Daoy (cell line): ENCODE results near the gene APOBEC3B. TPM values are rescaled to one million over a fixed set of nuclear protein-coding genes. Genes with fewer than 3 reads are reported as not detected.
"Not testable (repeated sequence)": the region's sequence is repeated elsewhere in the genome, so short reads cannot be mapped to it uniquely, and the experiment has no call there.

Experiments
- DNase-seq: peaks from one replicate; pipeline ENCODE4 v3.0.0-alpha.2; 2015; ENCODE audit warnings: low read depth
- total RNA-seq: library from RNA; depleted of rRNA; stranded (reverse); fragments of >200 nt; shearing (Covaris generic); gene quantifications from 2 replicates; pipeline ENCODE4 v1.2.3, GENCODE V29; 2014

APOBEC3B gene
- total RNA-seq, 1 experiment from 2014 or later, result 5.1 TPM

GRCh38 chr22:38967451-38968450 lies 14.4 kb upstream of the APOBEC3B start:
- DNase-seq, result no peak

GRCh38 chr22:38968801-38969200 lies 13.3 kb upstream of the APOBEC3B start:
- DNase-seq, result no peak

DNA sequence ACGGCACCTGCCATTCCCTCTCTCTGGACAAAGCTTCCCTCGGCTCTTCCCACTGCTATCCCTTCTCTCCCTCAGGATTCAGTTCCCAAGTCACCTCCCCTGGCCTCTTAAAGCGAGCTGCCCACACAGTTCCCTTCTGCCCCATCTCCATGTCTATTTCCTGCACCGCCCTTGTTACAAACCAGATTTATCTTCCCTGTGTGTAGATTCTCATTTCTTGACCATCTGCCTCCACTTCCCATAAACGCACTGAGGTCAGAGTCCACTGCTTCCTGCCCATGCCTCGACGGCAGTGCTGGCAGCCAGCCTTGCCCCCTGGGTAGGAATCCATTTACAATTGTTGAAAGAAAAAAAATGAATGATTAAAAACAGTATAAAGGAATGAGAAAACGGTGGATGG lies 11.6 kb upstream of the APOBEC3B start:
- DNase-seq, result no peak

DNA sequence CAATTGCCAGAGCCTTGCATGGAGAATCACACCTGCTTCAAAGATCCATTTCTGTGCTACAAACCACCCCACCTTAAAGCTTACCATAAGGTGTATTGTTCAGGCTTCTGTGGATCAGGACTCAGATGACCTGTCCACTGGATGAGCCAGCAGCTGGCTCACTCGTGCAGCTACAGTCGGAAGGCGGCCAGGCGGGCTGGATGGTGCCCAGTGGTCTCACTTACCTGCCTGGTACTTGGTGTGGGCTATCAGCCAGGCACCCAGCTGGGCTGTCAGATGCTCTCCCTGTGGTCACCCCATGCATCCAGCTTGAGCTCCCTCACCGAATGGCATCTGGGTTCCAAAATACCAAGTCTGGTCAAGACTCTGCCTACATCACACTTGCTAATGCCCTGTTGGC lies 10.9 kb upstream of the APOBEC3B start:
- no peak for DNase-seq

DNA sequence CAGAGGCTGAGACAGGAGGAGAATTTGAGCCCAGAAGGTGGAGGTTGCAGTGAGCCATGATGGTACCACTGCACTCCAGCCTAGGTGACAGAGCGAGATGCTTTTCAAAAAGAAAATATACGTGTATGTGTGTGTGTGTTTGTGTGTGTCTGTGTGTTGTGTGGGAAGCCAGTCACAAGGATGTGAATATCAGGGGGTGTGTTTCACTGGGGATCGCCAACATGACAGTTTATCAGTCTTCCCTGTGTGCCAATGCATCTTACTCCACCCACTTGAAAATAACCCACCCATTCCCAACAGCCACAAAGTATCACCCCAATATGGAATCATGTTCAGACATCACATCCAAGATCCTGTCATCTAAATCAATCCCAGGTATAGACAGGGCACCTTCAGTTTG lies 10.4 kb upstream of the APOBEC3B start:
- no peak for DNase-seq

GRCh38 chr22:38972558-38972957 lies 9.6 kb upstream of the APOBEC3B start:
- DNase-seq, result no peak

GRCh38 chr22:38973289-38974169 lies 8.6 kb upstream of the APOBEC3B start:
- DNase-seq, result peak; percentile 38

DNA sequence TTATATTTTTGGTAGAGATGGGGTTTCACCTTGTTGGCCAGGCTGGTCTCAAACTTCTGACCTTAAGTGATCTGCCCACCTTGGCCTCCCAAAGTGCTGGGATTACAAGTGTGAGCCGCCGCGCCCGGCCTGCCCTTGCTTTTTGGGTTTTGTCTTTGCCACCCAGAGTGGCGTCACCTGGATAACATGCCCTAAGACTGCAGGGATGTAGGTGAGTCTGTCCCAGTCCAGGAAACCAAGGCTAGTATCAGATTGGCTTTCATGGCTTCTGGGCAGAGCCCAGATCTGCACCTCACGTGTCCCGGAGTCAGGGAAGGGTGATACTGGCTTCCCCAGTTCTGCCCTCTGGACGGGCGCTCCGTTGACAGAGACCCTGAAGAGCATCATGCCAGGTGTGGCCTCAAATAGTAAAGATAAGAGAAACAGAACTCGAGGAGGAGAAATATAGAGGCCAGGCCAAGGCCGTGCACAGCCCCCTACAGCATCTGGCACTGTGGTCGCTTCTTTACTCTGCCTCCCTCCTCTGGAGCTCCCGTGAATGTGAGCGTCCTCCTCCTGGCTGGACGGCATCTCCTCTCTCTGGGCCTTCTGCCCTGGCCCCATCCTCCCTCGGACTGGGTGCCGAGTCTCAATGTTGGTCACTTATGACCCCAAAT lies 7.8 kb upstream of the APOBEC3B start:
- DNase-seq, result no peak

DNA sequence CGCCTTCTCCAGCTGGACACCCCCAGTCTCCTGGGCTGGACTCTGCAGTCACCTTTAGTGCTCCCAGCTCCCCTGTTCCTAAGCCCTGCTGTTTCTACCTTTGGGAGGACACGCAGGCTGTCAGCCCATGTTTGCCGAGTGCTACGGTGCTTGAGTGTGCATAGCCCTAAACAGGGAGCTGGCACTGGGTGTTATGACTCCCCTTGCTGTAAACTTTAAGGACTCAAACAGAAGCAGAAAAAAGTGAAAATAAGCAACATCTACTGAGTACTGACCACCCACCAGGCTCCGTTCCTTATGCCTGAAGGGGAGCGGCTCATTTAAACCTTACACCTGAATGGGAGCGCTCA lies 7.3 kb upstream of the APOBEC3B start:
- no peak for DNase-seq

- not testable (repeated sequence) for DNase-seq
Measured at GRCh38 chr22:38977289-38977688, 4.9 kb upstream of the APOBEC3B start.

DNA sequence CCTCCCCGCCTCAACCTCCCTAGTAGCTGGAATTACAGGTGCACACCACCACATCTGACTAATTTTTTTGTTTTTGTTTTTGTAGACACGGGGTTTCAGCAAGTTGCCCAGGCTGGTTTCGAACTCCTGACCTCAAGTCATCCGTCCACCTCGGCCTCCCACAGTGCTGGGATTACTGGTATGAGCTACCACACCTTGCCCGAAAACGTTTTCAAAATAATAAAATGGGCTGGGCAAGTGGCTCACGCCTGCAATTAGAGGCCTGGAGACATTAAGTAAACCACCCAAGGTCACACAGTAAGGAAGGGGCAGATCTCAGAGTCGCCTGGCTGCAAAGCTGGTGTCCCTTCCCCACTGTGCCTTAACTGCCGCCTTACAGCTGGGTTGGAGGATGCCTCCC lies 1.6 kb upstream of the APOBEC3B start:
- DNase-seq, result not testable (repeated sequence)

DNA sequence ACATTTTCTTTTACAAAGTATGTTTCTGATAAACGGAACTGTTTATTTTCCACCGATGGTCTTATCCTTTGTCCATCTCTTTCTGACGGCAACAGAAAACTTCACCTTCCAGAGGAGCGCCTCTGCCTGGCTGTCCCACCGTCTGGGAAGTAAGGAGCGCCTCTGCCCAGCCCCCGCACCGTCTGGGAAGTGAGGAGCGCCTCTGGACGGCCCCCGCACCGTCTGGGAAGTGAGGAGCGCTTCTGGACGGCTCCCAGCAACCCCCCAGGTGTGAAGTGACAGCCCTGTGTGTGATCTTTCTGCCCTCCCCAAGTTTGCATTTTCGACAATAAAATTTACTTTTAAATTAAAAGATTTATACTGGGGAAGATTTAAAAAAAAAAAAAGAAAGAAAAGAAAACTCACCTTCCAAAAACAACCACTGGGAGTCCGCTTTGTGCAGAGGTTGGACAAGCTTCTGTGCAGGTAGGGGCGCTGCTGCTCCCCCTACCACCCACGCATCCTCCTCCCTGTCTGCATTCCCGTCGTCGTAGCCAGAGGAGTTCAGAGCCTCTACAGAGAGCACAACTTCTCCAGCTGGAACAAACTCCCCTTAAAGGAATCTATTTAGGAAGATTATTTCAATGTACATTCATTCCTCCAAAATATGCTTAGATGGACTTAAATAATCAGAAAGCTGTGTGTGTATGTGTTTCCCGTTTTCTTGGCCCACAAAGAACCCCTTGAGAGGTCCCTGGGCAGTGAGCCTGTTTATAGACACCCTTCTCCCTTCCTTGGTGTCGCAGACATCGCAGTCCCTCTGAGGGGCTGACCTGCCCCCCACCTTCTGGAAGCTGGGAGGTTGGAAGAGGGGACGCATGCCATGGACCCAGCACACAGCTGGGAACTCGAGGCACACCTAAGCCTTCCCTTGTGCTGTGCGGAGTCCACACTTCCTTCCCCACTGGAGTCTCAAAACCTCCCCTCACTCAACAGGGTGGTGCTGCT lies 849 bp upstream of the APOBEC3B start:
- peak; percentile 75 for DNase-seq

GRCh38 chr22:38984224-38984623 lies 2.1 kb downstream of the APOBEC3B start:
- DNase-seq, result no peak

- peak; percentile 91 for DNase-seq
Measured at GRCh38 chr22:38984784-38985757, 2.9 kb downstream of the APOBEC3B start.

DNA sequence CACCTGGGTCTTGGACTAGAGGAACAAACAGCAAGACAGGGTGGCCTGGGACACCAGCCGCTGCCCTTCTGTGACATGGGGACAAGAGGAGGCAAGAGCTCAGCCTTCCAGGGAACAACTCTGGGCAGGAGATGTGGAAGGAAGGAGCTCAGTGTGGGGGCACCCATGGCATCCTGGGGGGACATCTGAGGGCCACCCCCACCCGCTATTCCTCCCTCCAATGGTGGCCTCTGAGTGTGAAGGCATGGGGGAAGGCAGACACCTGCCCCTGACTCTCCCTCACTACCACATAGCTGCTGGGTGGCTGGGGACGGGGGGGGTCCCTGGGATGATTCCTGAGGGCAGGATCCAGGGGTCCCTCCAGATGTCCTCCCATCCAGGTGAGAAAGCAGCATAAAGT lies 4.5 kb downstream of the APOBEC3B start:
- no peak for DNase-seq

DNA sequence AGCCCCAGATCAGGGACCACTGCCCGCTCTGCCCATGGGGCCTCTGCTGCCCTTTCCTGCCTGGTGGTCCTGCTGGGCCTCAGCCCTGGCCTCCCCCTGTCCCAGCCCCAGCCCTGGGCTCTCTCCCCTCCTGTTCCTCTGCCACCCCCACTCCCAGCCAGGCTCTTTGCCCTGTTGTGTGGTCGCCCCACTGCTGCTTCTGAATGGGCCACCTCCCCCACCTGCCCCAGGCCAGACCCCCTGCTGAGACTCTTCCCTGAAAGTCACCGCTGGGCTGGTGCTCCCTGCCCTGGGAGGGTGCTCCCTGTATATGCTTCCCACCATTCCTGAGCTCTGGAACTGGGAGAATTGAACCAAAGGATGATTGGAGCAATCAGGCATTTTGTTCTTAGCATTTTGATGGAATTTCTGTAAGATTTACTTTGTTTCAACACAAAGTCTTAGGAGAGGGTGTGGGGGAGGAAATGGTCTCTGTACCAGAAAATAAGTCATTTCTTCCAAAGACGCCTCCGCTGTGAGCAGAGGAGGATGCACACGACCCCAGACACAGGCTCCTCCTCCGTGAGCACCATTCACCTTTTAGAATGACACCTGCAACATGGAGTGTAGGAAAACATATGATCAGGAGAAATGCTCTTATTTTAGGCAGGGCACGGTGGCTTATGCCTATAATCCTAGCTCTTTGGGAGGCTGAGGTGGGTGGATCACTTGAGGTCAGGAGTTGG lies 5.2 kb downstream of the APOBEC3B start:
- DNase-seq, result no peak

DNA sequence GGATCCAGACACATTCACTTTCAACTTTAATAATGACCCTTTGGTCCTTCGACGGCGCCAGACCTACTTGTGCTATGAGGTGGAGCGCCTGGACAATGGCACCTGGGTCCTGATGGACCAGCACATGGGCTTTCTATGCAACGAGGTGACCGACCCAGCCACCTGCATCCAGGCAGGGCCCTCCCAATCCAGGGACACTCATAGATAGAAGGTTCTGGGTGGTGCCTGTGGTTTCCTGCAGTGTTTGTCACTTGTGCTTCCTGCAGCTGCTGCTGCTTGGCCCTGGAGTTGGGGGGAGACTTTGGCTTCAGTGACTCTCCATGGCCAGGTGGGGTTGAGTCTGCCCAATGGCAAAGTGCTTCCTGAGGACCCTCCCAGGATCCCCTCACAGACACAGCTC lies 7.3 kb downstream of the APOBEC3B start:
- DNase-seq, result no peak

- DNase-seq, result not testable (repeated sequence)
Measured at GRCh38 chr22:38992871-38993371, 10.8 kb downstream of the APOBEC3B start.

DNA sequence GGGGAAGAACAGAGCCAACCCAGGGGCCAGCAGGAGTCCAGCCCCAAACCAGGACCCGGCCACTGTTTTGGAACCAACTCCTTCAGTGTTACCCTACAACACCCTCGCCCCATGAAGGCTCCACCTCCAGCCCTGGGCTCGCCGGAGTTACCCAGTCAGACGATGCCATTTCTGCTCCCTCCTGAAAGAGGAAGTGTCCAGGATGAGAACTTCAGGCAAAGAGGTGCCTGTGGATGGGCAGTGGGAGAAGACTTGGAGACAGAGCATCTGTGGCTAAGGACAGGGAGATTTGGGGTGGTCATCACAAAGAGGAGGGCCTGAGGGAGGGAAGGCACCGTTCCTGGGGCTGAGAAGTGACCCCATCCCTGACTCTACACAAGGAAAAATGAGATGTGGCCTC lies 14.0 kb downstream of the APOBEC3B start:
- DNase-seq, result no peak
